Hepatocyte (in vitro differentiated cells): ENCODE results near the gene C1QTNF2. TPM values are rescaled to one million over a fixed set of nuclear protein-coding genes. Genes with fewer than 3 reads are reported as not detected.

Source experiments
- DNase-seq: peaks from one replicate; pipeline ENCODE4 v3.0.0-alpha.2; 2016; ENCODE audit warnings: low spot score
- H2AFZ ChIP-seq: fragments of 200-600 bp; sonication (generic); 2 replicates; pipeline ENCODE4 v1.6.0; 2016; ENCODE audit warnings: antibody characterized with exemption, mild to moderate bottlenecking
- H3K27ac ChIP-seq: fragments of 200-600 bp; sonication (generic); 2 replicates; pipeline ENCODE4 v1.5.1; 2016; ENCODE audit warnings: mild to moderate bottlenecking
- H3K27me3 ChIP-seq: fragments of 200-600 bp; sonication (generic); 2 replicates; pipeline ENCODE4 v1.6.1; 2016
- H3K36me3 ChIP-seq: fragments of 200-600 bp; sonication (generic); replicated peaks from 2 replicates; pipeline ENCODE4 v1.5.1; 2016; ENCODE audit warnings: low read depth; ENCODE audit not compliant: insufficient read depth
- H3K4me1 ChIP-seq: fragments of 200-600 bp; sonication (generic); 2 replicates; pipeline ENCODE4 v1.5.1; 2016; ENCODE audit warnings: mild to moderate bottlenecking, moderate library complexity; ENCODE audit not compliant: insufficient read depth
- H3K4me2 ChIP-seq: fragments of 200-600 bp; sonication (generic); 2 replicates; pipeline ENCODE4 v1.6.0; 2016
- H3K4me3 ChIP-seq: fragments of 200-600 bp; sonication (generic); 2 replicates; pipeline ENCODE4 v1.5.1; 2016; ENCODE audit warnings: mild to moderate bottlenecking
- H3K79me2 ChIP-seq: fragments of 200-600 bp; sonication (generic); 2 replicates; pipeline ENCODE4 v1.6.0; 2017; ENCODE audit warnings: mild to moderate bottlenecking
- H3K9me2 ChIP-seq: fragments of 200-600 bp; sonication (generic); replicated peaks from 2 replicates; pipeline ENCODE4 v1.6.0; 2017; ENCODE audit warnings: mild to moderate bottlenecking; ENCODE audit not compliant: insufficient read depth
- H3K9me3 ChIP-seq: fragments of 200-600 bp; sonication (generic); 2 replicates; pipeline ENCODE4 v1.5.1; 2016; ENCODE audit warnings: low read depth, mild to moderate bottlenecking
- H4K20me1 ChIP-seq: fragments of 200-600 bp; sonication (generic); 2 replicates; pipeline ENCODE4 v1.6.0; 2016; ENCODE audit warnings: mild to moderate bottlenecking; ENCODE audit not compliant: insufficient read depth, poor library complexity, severe bottlenecking
- CTCF ChIP-seq: fragments of 200-600 bp; sonication (generic); IDR thresholded peaks from 2 replicates; pipeline ENCODE4 v1.5.1; 2016; ENCODE audit warnings: antibody characterized with exemption, mild to moderate bottlenecking; ENCODE audit not compliant: poor library complexity
- EZH2 ChIP-seq: fragments of 200-600 bp; sonication (generic); IDR thresholded peaks from 2 replicates; pipeline ENCODE4 v1.6.1; 2016; ENCODE audit warnings: antibody characterized with exemption, mild to moderate bottlenecking, borderline replicate concordance
- EZH2phosphoT487 ChIP-seq: fragments of 200-600 bp; sonication (generic); IDR thresholded peaks from one replicate; pipeline ENCODE4 v1.6.1; 2018; ENCODE audit warnings: antibody characterized with exemption, mild to moderate bottlenecking, low read depth, moderate library complexity; ENCODE audit not compliant: unreplicated experiment, severe bottlenecking
- WGBS: methylation state at CpG from one replicate; pipeline ENCODE4 v1.1.6; 2016; ENCODE audit warnings: low lambda C conversion rate; ENCODE audit errors: missing lambda C conversion rate; 5-methylcytosine and 5-hydroxymethylcytosine counted together
- polyA plus RNA-seq: library from polyadenylated mRNA; unstranded; fragments of >200 nt; fragmentation: Nextera tagmentation; extraction: Ambion mirVana; gene quantifications from 2 replicates; pipeline ENCODE4 v1.2.1, GENCODE V29; 2016
- total RNA-seq: library from RNA; depleted of rRNA; stranded (reverse); fragments of >200 nt; gene quantifications from 2 replicates; pipeline ENCODE4 v1.2.3, GENCODE V29; 2014

C1QTNF2 gene
- total and polyA plus RNA-seq, 2 experiments from 2014 or later: 1.5 to 3.0 TPM

- Histone ChIP-seq H3K4me3 (no peak overlapping the region), H4K20me1 (no peaks in the 10 kb centered on the region), H3K9me3 (no peaks in the 10 kb centered on the region), H2AFZ (no peak overlapping the region), H3K27me3 (no peaks in the 10 kb centered on the region), H3K36me3 (no peaks in the 10 kb centered on the region), H3K4me2 (no peak overlapping the region), H3K4me1 (peaks cover 25% of the 10 kb centered on the region), H3K27ac (no peak overlapping the region), H3K79me2 (no peaks in the 10 kb centered on the region), H3K9me2 (no peaks in the 10 kb centered on the region)
- TF ChIP-seq EZH2phosphoT487: no peak
- TF ChIP-seq CTCF: no peak
- no peak for TF ChIP-seq EZH2
- 80% methylated on average over 9 of the region's 9 CpGs for WGBS
- DNase-seq: no peak
Measured at GRCh38 chr5:160361624-160362228, 8.7 kb downstream of the C1QTNF2 start.

GRCh38 chr5:160360310-160360709 is 10.1 kb downstream of the C1QTNF2 start:
- Histone ChIP-seq H3K36me3 (no peaks in the 10 kb centered on the region), H3K79me2 (no peaks in the 10 kb centered on the region), H3K9me2 (no peaks in the 10 kb centered on the region), H3K4me3 (no peak overlapping the region), H3K9me3 (no peaks in the 10 kb centered on the region), H3K27me3 (no peaks in the 10 kb centered on the region), H3K4me2 (no peak overlapping the region), H2AFZ (peak overlapping the region; percentile 26), H3K27ac (peak overlapping the region; percentile 61), H3K4me1 (peaks cover 30% of the 10 kb centered on the region), H4K20me1 (no peaks in the 10 kb centered on the region)
- DNase-seq: no peak
- WGBS: 83% methylated on average over 3 of the region's 3 CpGs
- TF ChIP-seq CTCF (no peak), EZH2phosphoT487 (no peak), EZH2 (no peak)

GRCh38 chr5:160359816-160360215 is 10.6 kb downstream of the C1QTNF2 start:
- H4K20me1 ChIP-seq: no peaks in the 10 kb centered on the region
- H3K9me2 ChIP-seq: no peaks in the 10 kb centered on the region
- peak overlapping the region; percentile 26 for H2AFZ ChIP-seq
- no peaks in the 10 kb centered on the region for H3K9me3 ChIP-seq
- H3K79me2 ChIP-seq: no peaks in the 10 kb centered on the region
- no peaks in the 10 kb centered on the region for H3K36me3 ChIP-seq
- no peaks in the 10 kb centered on the region for H3K27me3 ChIP-seq
- DNase-seq: peak; percentile 27
- TF ChIP-seq EZH2 (no peak), CTCF (no peak), EZH2phosphoT487 (no peak)
- peaks cover 30% of the 10 kb centered on the region for H3K4me1 ChIP-seq
- WGBS: 69% methylated on average over 3 of the region's 4 CpGs
- peak overlapping the region; percentile 61 for H3K27ac ChIP-seq
- H3K4me2 ChIP-seq: no peak overlapping the region
- no peak overlapping the region for H3K4me3 ChIP-seq

GRCh38 chr5:160359242-160359641 is 11.2 kb downstream of the C1QTNF2 start:
- WGBS: 7% methylated on average over 1 of the region's 1 CpG
- Histone ChIP-seq H3K4me2 (no peak overlapping the region), H3K27ac (peak overlapping the region; percentile 61), H3K4me1 (peaks cover 30% of the 10 kb centered on the region), H3K9me2 (no peaks in the 10 kb centered on the region), H3K9me3 (no peaks in the 10 kb centered on the region), H2AFZ (no peak overlapping the region), H3K79me2 (no peaks in the 10 kb centered on the region), H3K4me3 (no peak overlapping the region), H3K27me3 (no peaks in the 10 kb centered on the region), H4K20me1 (no peaks in the 10 kb centered on the region), H3K36me3 (no peaks in the 10 kb centered on the region)
- no peak for DNase-seq
- TF ChIP-seq CTCF (no peak), EZH2phosphoT487 (no peak), EZH2 (no peak)
